Stomach (tissue), 4 donors: Measurements from ENCODE around the gene AUTS2.

Experiments
- EP300 ChIP-seq: sonication (generic); formaldehyde crosslinking; IDR thresholded peaks from one replicate; pipeline ENCODE4 v1.6.1; 2017; ENCODE audit warnings: antibody characterized with exemption
- POLR2A ChIP-seq, 4 donors: fragments of 450-650 bp; IDR thresholded peaks; one replicate each; pipeline ENCODE4 v1.6.1; 2016; ENCODE audit warnings: antibody characterized with exemption in 4 of 4, control low read depth in 2 of 4, mild to moderate bottlenecking in 1 of 4, moderate library complexity in 1 of 4
- POLR2AphosphoS5 ChIP-seq, 3 donors: sonication (generic); formaldehyde crosslinking; IDR thresholded peaks; one replicate each; pipeline ENCODE4 v1.6.1; 2016; ENCODE audit warnings: antibody characterized with exemption in 3 of 3
- TF ChIP-seq, protein P1 (sequence below), 7 experiments: fragments of 450-650 bp in 4 of 7; fragments of 200-600 bp in 3 of 7; sonication (generic) in 3 of 7; IDR thresholded peaks; one replicate each; pipeline ENCODE4 v1.5.1; 2016 to 2019; ENCODE audit warnings: antibody characterized with exemption in 7 of 7, control low read depth in 2 of 7, mild to moderate bottlenecking in 1 of 7

DNA sequence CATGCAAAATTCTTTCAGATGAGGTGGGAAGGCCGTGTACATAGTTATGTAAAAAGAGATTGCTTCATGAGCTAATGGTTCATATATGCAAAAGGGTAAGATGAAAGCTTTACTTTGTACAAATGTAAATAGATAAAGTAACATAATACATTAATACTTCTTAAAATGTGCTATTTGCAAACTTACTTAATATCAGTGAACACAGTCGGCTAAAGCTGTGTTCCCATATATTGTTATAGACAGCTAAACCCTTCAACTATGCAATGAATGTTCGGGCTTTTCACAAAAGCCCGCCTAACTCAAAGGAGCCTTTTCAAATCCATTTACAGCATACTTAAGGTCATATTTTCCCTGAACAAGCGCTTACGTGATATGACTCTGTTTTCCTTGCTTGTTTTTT is 1193.1 kb downstream of the AUTS2 start:
- TF ChIP-seq POLR2AphosphoS5 (IDR thresholded peaks at IDR 0.05) (no peak), POLR2A (IDR thresholded peaks at IDR 0.05) (no peak), EP300 (no peak)
- TF ChIP-seq, protein P1, sequence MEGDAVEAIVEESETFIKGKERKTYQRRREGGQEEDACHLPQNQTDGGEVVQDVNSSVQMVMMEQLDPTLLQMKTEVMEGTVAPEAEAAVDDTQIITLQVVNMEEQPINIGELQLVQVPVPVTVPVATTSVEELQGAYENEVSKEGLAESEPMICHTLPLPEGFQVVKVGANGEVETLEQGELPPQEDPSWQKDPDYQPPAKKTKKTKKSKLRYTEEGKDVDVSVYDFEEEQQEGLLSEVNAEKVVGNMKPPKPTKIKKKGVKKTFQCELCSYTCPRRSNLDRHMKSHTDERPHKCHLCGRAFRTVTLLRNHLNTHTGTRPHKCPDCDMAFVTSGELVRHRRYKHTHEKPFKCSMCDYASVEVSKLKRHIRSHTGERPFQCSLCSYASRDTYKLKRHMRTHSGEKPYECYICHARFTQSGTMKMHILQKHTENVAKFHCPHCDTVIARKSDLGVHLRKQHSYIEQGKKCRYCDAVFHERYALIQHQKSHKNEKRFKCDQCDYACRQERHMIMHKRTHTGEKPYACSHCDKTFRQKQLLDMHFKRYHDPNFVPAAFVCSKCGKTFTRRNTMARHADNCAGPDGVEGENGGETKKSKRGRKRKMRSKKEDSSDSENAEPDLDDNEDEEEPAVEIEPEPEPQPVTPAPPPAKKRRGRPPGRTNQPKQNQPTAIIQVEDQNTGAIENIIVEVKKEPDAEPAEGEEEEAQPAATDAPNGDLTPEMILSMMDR (IDR thresholded peaks at IDR 0.05) = no peak
